ENCODE measurements around the gene DOLPP1. TPM values are rescaled to one million over a fixed set of nuclear protein-coding genes. Genes with fewer than 3 reads are reported as not detected.

Gene DOLPP1
- total and polyA plus RNA-seq, 7 donors = 2.1 to 5.2 (median 4.2) TPM

DNA sequence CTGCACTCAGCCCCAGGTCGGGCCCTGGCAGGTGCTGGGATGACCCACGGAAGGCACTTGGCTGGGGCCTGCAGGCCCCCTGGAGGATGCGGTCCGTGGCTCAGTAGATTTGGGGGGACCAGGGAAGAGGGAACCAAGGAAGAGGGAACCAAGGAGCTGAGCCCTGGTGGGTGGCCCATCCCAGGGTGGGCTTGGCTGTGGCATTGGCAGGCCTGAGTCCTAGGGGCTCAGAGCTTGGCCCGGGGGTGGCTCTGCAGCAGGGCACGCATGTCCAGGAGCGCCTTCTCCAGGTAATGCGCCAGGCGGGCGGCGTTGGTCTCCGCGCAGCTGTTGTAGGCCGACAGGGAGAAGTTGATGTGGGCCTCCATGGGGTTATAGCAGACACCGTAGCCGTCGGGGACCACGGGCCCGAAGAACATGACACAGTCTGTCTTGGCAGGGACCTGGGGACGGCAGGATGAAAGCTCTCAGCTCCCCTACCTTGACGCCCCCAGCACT, 14.3 kb downstream of the DOLPP1 start:
- Histone ChIP-seq H3K27ac (no peak overlapping the region), H3K9me3 (no peaks in the 10 kb centered on the region), H3K27me3 (ENCODE audit: insufficient read depth in 3 of 3, low read length in 2 of 3) (no peaks in the 10 kb centered on the region), H3K4me3 (no peak overlapping the region), H3K36me3 (ENCODE audit: insufficient read depth in 1 of 2, low read depth in 1 of 2) (peaks cover 4 to 57% of the 10 kb centered on the region in 2 donors), H3K4me1 (peaks cover 6% of the 10 kb centered on the region)
- intact Hi-C loops (cut with DNase I) = no loop called here
- DNase-seq (no peak), ATAC-seq (peak in 1 of 4 donors; percentile 7)
- WGBS, 3 donors = 89 to 93% (median 91%) methylated on average over 15 to 21 of the region's 21 CpGs
- TF ChIP-seq, protein P1, sequence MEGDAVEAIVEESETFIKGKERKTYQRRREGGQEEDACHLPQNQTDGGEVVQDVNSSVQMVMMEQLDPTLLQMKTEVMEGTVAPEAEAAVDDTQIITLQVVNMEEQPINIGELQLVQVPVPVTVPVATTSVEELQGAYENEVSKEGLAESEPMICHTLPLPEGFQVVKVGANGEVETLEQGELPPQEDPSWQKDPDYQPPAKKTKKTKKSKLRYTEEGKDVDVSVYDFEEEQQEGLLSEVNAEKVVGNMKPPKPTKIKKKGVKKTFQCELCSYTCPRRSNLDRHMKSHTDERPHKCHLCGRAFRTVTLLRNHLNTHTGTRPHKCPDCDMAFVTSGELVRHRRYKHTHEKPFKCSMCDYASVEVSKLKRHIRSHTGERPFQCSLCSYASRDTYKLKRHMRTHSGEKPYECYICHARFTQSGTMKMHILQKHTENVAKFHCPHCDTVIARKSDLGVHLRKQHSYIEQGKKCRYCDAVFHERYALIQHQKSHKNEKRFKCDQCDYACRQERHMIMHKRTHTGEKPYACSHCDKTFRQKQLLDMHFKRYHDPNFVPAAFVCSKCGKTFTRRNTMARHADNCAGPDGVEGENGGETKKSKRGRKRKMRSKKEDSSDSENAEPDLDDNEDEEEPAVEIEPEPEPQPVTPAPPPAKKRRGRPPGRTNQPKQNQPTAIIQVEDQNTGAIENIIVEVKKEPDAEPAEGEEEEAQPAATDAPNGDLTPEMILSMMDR (IDR thresholded peaks at IDR 0.05) = no peak

DNA sequence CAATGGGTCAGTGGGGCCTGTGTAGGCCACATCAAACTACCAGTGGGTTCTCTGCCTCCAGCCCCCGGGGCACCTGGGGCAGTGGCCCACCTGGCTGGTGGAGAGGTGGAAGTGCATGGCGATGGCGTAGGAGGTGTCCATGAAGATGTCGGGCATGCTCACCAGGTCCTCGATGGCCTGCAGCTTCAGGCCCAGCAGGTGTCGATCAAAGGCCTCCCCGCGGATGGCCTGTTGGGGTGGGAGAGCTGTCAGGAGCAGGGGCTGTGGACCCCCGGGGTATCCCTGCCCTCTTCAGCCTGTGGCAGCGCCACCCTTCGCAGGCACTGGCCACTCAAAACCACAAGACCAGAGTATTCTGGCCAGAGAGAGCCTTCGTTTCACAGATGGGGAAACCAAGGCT, 15.0 kb downstream of the DOLPP1 start:
- ATAC-seq (no peak), DNase-seq (no peak)
- peaks cover 4 to 58% of the 10 kb centered on the region in 2 donors for H3K36me3 ChIP-seq (ENCODE audit: insufficient read depth in 1 of 2, low read depth in 1 of 2)
- no peaks in the 10 kb centered on the region for H3K27me3 ChIP-seq (ENCODE audit: insufficient read depth in 3 of 3, low read length in 2 of 3)
- 94 to 95% (median 94%) methylated on average over 12 of the region's 12 CpGs for WGBS, 3 donors
- no peak overlapping the region for H3K27ac ChIP-seq
- H3K4me3 ChIP-seq = no peak overlapping the region
- H3K4me1 ChIP-seq = peaks cover 6% of the 10 kb centered on the region
- TF ChIP-seq, protein P1 (IDR thresholded peaks at IDR 0.05) = no peak
- no peaks in the 10 kb centered on the region for H3K9me3 ChIP-seq
- intact Hi-C loops (cut with DNase I) = no loop called here

- peaks cover 6% of the 10 kb centered on the region for H3K4me1 ChIP-seq
- H3K4me3 ChIP-seq = no peak overlapping the region
- H3K27me3 ChIP-seq (ENCODE audit: insufficient read depth in 3 of 3, low read length in 2 of 3) = no peaks in the 10 kb centered on the region
- ATAC-seq = no peak
- peaks cover 4 to 72% of the 10 kb centered on the region in 2 donors for H3K36me3 ChIP-seq (ENCODE audit: insufficient read depth in 1 of 2, low read depth in 1 of 2)
- H3K9me3 ChIP-seq = no peaks in the 10 kb centered on the region
- H3K27ac ChIP-seq = no peak overlapping the region
- no peak for DNase-seq
- TF ChIP-seq, protein P1 (IDR thresholded peaks at IDR 0.05) = no peak
- WGBS, 3 donors = 87 to 95% (median 92%) methylated on average over 16 of the region's 16 CpGs
- intact Hi-C loops (cut with DNase I) = no loop called here
Measured at GRCh38 chr9:129097671-129098306, 16.9 kb downstream of the DOLPP1 start.

DNA sequence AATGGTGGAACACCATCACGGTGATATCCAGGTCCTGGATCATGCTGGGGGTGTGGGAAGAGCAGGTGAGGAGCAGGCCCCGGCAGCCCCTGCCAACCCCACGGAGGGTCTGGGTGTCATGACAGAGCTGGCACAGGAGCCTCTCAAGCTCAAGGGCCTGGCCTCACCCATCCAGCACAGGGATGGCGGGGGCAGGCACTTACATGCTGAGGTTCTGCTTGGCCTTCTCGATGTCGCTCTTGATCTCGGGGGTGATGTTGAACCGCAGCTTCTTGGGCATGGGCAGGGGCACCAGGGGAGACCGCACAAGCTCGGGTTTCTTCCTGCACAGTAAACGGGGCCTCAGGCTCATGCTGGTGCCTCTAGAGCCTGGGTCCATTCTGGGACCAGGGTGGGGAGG, 17.4 kb downstream of the DOLPP1 start:
- no peak for ATAC-seq
- H3K27ac ChIP-seq = no peak overlapping the region
- no peak overlapping the region for H3K4me3 ChIP-seq
- peaks cover 4 to 72% of the 10 kb centered on the region in 2 donors for H3K36me3 ChIP-seq (ENCODE audit: insufficient read depth in 1 of 2, low read depth in 1 of 2)
- no peak for DNase-seq
- no peaks in the 10 kb centered on the region for H3K9me3 ChIP-seq
- 84 to 90% (median 88%) methylated on average over 11 of the region's 11 CpGs for WGBS, 3 donors
- no peaks in the 10 kb centered on the region for H3K27me3 ChIP-seq (ENCODE audit: insufficient read depth in 3 of 3, low read length in 2 of 3)
- intact Hi-C loops (cut with DNase I) = no loop called here
- peaks cover 7% of the 10 kb centered on the region for H3K4me1 ChIP-seq
- TF ChIP-seq, protein P1 (IDR thresholded peaks at IDR 0.05) = no peak

Measured in psoas muscle (tissue), 8 donors.